HepG2 (cell line): ENCODE measurements around the gene ARHGAP36. TPM values are rescaled to one million over a fixed set of nuclear protein-coding genes. Genes with fewer than 3 reads are reported as not detected.

Source experiments
- ATAC-seq: fragments of 200-7000 bp; cut with Tn5 transposase; 3 replicates; pipeline ENCODE4 v1.9.1; 2020; ENCODE audit warnings: mild to moderate bottlenecking, moderate library complexity
- BruUV-seq: library from RNA; stranded (reverse); fragments of 400-500 nt; replicated peaks from 2 replicates; lab custom pipeline; 2021; lab: Mats Ljungman, UMichigan
- CTCF ChIA-PET: fragments of 300-600 bp; formaldehyde crosslinking; extraction: SDS; loops from one replicate; lab custom pipeline; 2021; ENCODE audit warnings: low total read pairs, inconsistent platforms, low intra/inter-chr PET ratio; lab: Yijun Ruan, JAX
- POLR2A ChIA-PET: fragments of 350-600 bp; sonication (Branson Sonifier 250); formaldehyde crosslinking; loops from one replicate; lab custom pipeline; 2020; ENCODE audit warnings: antibody characterized with exemption, inconsistent platforms; lab: Yijun Ruan, JAX
- DNase-seq: peaks from one replicate; pipeline ENCODE4 v3.0.0-alpha.2; 2015; ENCODE audit warnings: low spot score
- FAIRE-seq: peaks from 3 replicates; lab custom pipeline; 2011; peaks lifted over from hg19 to GRCh38; lab: Jason Lieb, UNC
- H2AFZ ChIP-seq: one replicate; pipeline ENCODE4 v1.6.1; 2011; ENCODE audit warnings: low read length, inconsistent platforms
- H3K27ac ChIP-seq: fragments of 300-600 bp; 3 replicates; pipeline ENCODE4 v1.8.0; 2011; ENCODE audit warnings: mixed run types, mild to moderate bottlenecking, mixed read lengths, low read length, inconsistent platforms; ENCODE audit not compliant: insufficient read depth; ENCODE audit errors: extremely low read length
- H3K27me3 ChIP-seq, 2 experiments: fragments of 200-600 bp in 1 of 2; 2 replicates in 1 of 2; 3 replicates in 1 of 2; pipeline versions ENCODE4 v1.6.0 to v1.8.0; 2011; ENCODE audit warnings: low read length in 2 of 2, mild to moderate bottlenecking in 2 of 2, moderate library complexity in 2 of 2, inconsistent platforms in 1 of 2; ENCODE audit not compliant: insufficient read depth in 2 of 2, control insufficient read depth in 1 of 2
- H3K36me3 ChIP-seq, 2 experiments: fragments of 200-600 bp in 1 of 2; replicated peaks in 1 of 2; 2 replicates in 1 of 2; 3 replicates in 1 of 2; pipeline versions ENCODE4 v1.5.1 to v1.8.0; 2011; ENCODE audit warnings: low read length in 2 of 2, inconsistent platforms in 1 of 2; ENCODE audit not compliant: insufficient read depth in 2 of 2, control insufficient read depth in 1 of 2
- H3K4me1 ChIP-seq: 2 replicates; pipeline ENCODE4 v1.5.1; 2012; ENCODE audit warnings: low read length, inconsistent platforms; ENCODE audit not compliant: insufficient read depth
- H3K4me2 ChIP-seq: 2 replicates; pipeline ENCODE4 v1.6.0; 2011; ENCODE audit warnings: low read depth, low read length, inconsistent platforms
- H3K4me3 ChIP-seq, 3 experiments: fragments of 200-600 bp in 1 of 3; sonication (generic), shearing (Covaris generic) in 1 of 3; replicated peaks in 1 of 3; 2 replicates each; pipeline ENCODE4 v1.5.1; 2011 to 2016; ENCODE audit warnings: low read length in 3 of 3, inconsistent platforms in 2 of 3, low read depth in 2 of 3, mild to moderate bottlenecking in 2 of 3, control low read depth in 1 of 3, mixed read lengths in 1 of 3; ENCODE audit not compliant: insufficient read depth in 1 of 3
- H3K79me2 ChIP-seq: one replicate; pipeline ENCODE4 v1.6.1; 2011; ENCODE audit warnings: low read length, inconsistent platforms; ENCODE audit not compliant: insufficient read depth
- H3K9ac ChIP-seq: 2 replicates; pipeline ENCODE4 v1.6.0; 2011; ENCODE audit warnings: mild to moderate bottlenecking, low read depth, low read length, inconsistent platforms; ENCODE audit not compliant: insufficient read depth
- H3K9me3 ChIP-seq: 2 replicates; pipeline ENCODE4 v1.5.1; 2012; ENCODE audit warnings: mild to moderate bottlenecking, low read length
- H4K20me1 ChIP-seq: 2 replicates; pipeline ENCODE4 v1.6.0; 2011; ENCODE audit warnings: inconsistent platforms, mild to moderate bottlenecking, low read length, moderate library complexity; ENCODE audit not compliant: insufficient read depth
- BRCA1 ChIP-seq: sonication (generic); formaldehyde crosslinking; IDR thresholded peaks from 2 replicates; pipeline ENCODE4 v1.4.0; 2020; ENCODE audit warnings: missing genetic modification reagents
- EHMT2 ChIP-seq: fragments of 200-600 bp; sonication (generic); IDR thresholded peaks from 2 replicates; pipeline ENCODE4 v1.7.0; 2017; ENCODE audit warnings: antibody characterized with exemption, low read depth, low read length, borderline replicate concordance
- FIP1L1 ChIP-seq: fragments of 200-400 bp; formaldehyde crosslinking; IDR thresholded peaks from 2 replicates; pipeline ENCODE4 v1.6.1; 2018; ENCODE audit warnings: low read depth, mild to moderate bottlenecking, low read length, moderate library complexity, borderline replicate concordance; ENCODE audit not compliant: insufficient read depth
- NFIB ChIP-seq: sonication (generic); formaldehyde crosslinking; IDR thresholded peaks from 2 replicates; pipeline ENCODE4 v1.9.0; 2021; ENCODE audit warnings: missing genetic modification reagents, mild to moderate bottlenecking, borderline replicate concordance
- NR2C2 ChIP-seq: sonication (generic); formaldehyde crosslinking; IDR thresholded peaks from 2 replicates; pipeline ENCODE4 v1.4.0; 2020; ENCODE audit warnings: missing genetic modification reagents, mild to moderate bottlenecking, moderate library complexity, borderline replicate concordance
- RAD21 ChIP-seq: fragments of 450-650 bp; formaldehyde crosslinking; IDR thresholded peaks from 2 replicates; pipeline ENCODE4 v1.5.0; 2020; ENCODE audit warnings: mild to moderate bottlenecking
- SMARCE1 ChIP-seq: fragments of 450-650 bp; IDR thresholded peaks from 2 replicates; pipeline ENCODE4 v1.6.1; 2017; ENCODE audit warnings: borderline replicate concordance
- ZFX ChIP-seq: sonication (generic); formaldehyde crosslinking; IDR thresholded peaks from 2 replicates; pipeline ENCODE4 v1.4.0; 2020; ENCODE audit warnings: mild to moderate bottlenecking, low read depth, missing genetic modification reagents, moderate library complexity
- ZNF224 ChIP-seq: sonication (generic); formaldehyde crosslinking; IDR thresholded peaks from 2 replicates; pipeline ENCODE4 v1.5.0; 2020; ENCODE audit warnings: mild to moderate bottlenecking, missing genetic modification reagents
- WGBS: methylation state at CpG from one replicate; pipeline ENCODE4 v1.1.6; 2017; ENCODE audit warnings: low lambda C conversion rate; 5-methylcytosine and 5-hydroxymethylcytosine counted together
- in situ Hi-C: cut with HindIII; loops from 2 replicates; pipeline ENCODE4 v1.10.0; 2017; ENCODE audit warnings: low pct_unique_long_range_greater_than_20kb; ENCODE audit not compliant: extremely low pct_ligation_motif_present
- intact Hi-C: fragments of 100-400 bp; cut with micrococcal nuclease; formaldehyde crosslinking; loops from one replicate; pipeline ENCODE4 v1.10.0; 2022; ENCODE audit not compliant: unreplicated experiment
- polyA plus RNA-seq, 8 experiments: library from polyadenylated mRNA; depleted of rRNA in 3 of 8; stranded (reverse) in 7 of 8; unstranded in 1 of 8; fragments of >200 nt; fragmentation: Illumina TruSeq in 4 of 8; extraction: Trizol in 4 of 8; gene quantifications; 2 replicates each; pipeline versions ENCODE4 v1.2.1 to v1.2.3, GENCODE V29; 2011 to 2016; ENCODE audit warnings: low read depth in 4 of 8, missing spikeins in 1 of 8, mixed read lengths in 1 of 8; ENCODE audit not compliant: insufficient read depth in 1 of 8
- total RNA-seq, 5 experiments: library from RNA; depleted of rRNA; stranded (reverse); fragments of >200 nt; fragmentation: Illumina TruSeq; extraction: Trizol; gene quantifications; 2 replicates each; pipeline ENCODE4 v1.2.3, GENCODE V29; 2016; ENCODE audit warnings: low read depth in 1 of 5
- TF ChIP-seq, protein P1 (sequence below): sonication (generic); formaldehyde crosslinking; conservative IDR thresholded peaks from 2 replicates; pipeline ENCODE4 v1.4.0; 2020; ENCODE audit warnings: mild to moderate bottlenecking, missing genetic modification reagents, moderate library complexity
- TF ChIP-seq, protein P2 (sequence below): IDR thresholded peaks from 2 replicates; pipeline ENCODE4 v1.6.1; 2012; ENCODE audit warnings: inconsistent platforms

The ARHGAP36 gene
- total and polyA plus RNA-seq, 2 of the 13 experiments (the other 11 are each of a cell fraction or from before 2014, with no cell fraction given): not detected

DNA sequence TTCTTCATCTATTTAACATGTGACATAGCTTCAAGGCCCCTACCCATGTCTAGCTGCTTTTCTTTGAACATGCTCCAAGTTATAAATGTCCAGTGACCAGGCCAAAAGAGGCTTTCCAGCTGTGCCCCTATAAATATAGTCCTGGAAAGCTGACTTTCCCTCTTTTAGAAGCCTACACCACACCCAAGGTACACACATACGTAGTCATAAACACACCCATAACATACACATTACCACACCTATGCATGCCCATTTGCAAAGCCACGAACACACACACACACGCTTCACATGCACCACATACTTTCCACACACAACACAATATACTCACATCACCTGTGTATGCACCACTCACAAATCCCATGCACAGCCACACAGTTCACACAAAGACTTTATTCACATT, 2.0 kb downstream of the ARHGAP36 start:
- intact Hi-C loops: no loop called here
- no peak for ATAC-seq

More for the DNA sequence above, 2.0 kb downstream of the ARHGAP36 start:
- no peak overlapping the region for H3K27ac ChIP-seq
- H3K9me3 ChIP-seq: no peaks in the 10 kb centered on the region
- in situ Hi-C loops: loop anchor here (10.0 kb wide), 1 partner anchor 565 kb away; no protein-coding TSS in a partner anchor
- ChIA-PET POLR2A (no interaction called here), CTCF (no interaction called here)
- H3K9ac ChIP-seq: no peak overlapping the region
- H3K4me2 ChIP-seq: no peak overlapping the region
- H3K4me1 ChIP-seq: no peaks in the 10 kb centered on the region
- no peaks in the 10 kb centered on the region for H3K79me2 ChIP-seq
- TF ChIP-seq NR2C2 (CRISPR knock-in tag) (no peak), SMARCE1 (no peak), BRCA1 (CRISPR knock-in tag) (no peak), ZFX (CRISPR knock-in tag) (no peak), ZNF224 (CRISPR knock-in tag) (no peak), FIP1L1 (no peak), NFIB (CRISPR knock-in tag) (no peak), EHMT2 (no peak), RAD21 (CRISPR knock-in tag) (no peak)
- TF ChIP-seq, protein P1, sequence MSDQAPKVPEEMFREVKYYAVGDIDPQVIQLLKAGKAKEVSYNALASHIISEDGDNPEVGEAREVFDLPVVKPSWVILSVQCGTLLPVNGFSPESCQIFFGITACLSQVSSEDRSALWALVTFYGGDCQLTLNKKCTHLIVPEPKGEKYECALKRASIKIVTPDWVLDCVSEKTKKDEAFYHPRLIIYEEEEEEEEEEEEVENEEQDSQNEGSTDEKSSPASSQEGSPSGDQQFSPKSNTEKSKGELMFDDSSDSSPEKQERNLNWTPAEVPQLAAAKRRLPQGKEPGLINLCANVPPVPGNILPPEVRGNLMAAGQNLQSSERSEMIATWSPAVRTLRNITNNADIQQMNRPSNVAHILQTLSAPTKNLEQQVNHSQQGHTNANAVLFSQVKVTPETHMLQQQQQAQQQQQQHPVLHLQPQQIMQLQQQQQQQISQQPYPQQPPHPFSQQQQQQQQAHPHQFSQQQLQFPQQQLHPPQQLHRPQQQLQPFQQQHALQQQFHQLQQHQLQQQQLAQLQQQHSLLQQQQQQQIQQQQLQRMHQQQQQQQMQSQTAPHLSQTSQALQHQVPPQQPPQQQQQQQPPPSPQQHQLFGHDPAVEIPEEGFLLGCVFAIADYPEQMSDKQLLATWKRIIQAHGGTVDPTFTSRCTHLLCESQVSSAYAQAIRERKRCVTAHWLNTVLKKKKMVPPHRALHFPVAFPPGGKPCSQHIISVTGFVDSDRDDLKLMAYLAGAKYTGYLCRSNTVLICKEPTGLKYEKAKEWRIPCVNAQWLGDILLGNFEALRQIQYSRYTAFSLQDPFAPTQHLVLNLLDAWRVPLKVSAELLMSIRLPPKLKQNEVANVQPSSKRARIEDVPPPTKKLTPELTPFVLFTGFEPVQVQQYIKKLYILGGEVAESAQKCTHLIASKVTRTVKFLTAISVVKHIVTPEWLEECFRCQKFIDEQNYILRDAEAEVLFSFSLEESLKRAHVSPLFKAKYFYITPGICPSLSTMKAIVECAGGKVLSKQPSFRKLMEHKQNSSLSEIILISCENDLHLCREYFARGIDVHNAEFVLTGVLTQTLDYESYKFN: no peak
- TF ChIP-seq, protein P2, sequence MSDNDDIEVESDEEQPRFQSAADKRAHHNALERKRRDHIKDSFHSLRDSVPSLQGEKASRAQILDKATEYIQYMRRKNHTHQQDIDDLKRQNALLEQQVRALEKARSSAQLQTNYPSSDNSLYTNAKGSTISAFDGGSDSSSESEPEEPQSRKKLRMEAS: no peak
- FAIRE-seq (no peak), DNase-seq (no peak)
- H3K27me3 ChIP-seq: no peaks in the 10 kb centered on the region; a peak in 1 of 5 replicates
- H4K20me1 ChIP-seq: no peaks in the 10 kb centered on the region
- BruUV-seq: no TSS peak
- WGBS: 4% methylated on average over 3 of the region's 3 CpGs
- H3K36me3 ChIP-seq: no peaks in the 10 kb centered on the region
- H2AFZ ChIP-seq: no peak overlapping the region
- no peak overlapping the region for H3K4me3 ChIP-seq
